Measurements from ENCODE around the gene PARP4. TPM values are rescaled to one million over a fixed set of nuclear protein-coding genes. Genes with fewer than 3 reads are reported as not detected.
"Not testable (repeated sequence)": the region's sequence is repeated elsewhere in the genome, so short reads cannot be mapped to it uniquely, and the experiment has no call there.

Gene PARP4
- polyA plus RNA-seq (ENCODE audit: insufficient read length in 4 of 4), result 10 to 100 TPM; 34.0 to 53.1 (median 48.9) TPM

DNA sequence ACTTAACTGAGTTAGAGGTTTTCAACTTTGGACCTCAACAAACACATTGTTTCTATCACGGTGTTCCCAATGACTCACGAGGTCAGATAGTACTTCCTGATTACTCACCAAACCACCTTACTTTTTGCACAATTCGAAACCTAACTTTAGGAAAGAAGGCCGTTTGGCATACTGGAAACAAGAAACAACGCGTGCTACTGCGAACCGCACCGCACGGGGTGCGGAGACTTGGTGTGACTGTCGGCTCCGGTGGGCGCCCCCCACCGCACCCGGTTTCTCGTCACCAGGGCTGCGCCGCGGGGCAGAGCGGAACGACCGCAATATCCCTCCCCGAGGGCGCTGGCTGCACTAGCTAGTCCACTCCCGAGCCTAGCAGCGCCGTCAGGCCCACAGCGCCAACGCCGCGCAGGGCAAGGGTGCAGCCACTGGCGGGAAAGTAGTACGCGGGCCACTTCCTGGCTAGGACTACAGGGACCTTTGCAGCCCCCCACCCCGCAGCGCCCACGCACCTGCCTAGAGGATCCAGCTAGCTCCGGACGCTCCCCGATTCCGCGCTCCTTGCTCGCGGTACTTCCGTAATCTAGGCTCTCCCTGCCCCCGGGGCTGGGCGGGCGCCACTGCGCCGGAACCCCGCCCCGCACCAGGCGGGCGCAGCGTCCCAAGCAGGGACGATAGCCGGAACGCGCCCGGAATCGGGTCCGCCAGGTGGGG lies at the start of gene PARP4:
TSS of gene PARP4 (minus strand) at position 582 of the 711 bp plus-strand sequence. CDS start 9,002 bp downstream, outside the sequence.
- peak; percentile 64 to 76 (median 72) for DNase-seq (ENCODE audit: low read depth in 4 of 4, low spot score in 2 of 4)

GRCh38 chr13:24560579-24561187 lies 48.1 kb upstream of the PARP4 start:
- DNase-seq (ENCODE audit: low read depth in 4 of 4, low spot score in 2 of 4), result not testable (repeated sequence)

- not testable (repeated sequence) for DNase-seq (ENCODE audit: low read depth in 4 of 4, low spot score in 2 of 4)
Measured at GRCh38 chr13:24559431-24560218, 47.0 kb upstream of the PARP4 start.

DNA sequence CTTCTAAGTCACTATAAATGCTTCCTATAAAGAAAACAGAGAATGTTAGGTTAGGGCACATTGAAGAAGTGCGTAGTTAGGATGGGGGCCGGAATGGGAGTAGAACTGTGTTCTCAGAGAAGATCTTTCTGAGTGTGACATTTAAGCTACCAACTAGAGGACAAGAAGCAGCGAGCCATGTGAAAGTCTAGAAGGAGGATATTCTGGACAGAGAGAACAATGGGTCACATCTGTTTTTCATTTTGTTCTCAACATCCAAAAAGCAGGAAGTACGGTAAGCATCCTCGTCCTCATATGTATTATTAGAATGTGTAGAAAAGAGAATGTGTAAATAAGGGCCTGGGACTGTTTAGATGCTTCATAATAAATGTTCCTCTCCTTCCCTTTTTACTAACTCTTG lies 44.5 kb upstream of the PARP4 start:
- no peak for DNase-seq (ENCODE audit: low read depth in 4 of 4, low spot score in 2 of 4)

DNA sequence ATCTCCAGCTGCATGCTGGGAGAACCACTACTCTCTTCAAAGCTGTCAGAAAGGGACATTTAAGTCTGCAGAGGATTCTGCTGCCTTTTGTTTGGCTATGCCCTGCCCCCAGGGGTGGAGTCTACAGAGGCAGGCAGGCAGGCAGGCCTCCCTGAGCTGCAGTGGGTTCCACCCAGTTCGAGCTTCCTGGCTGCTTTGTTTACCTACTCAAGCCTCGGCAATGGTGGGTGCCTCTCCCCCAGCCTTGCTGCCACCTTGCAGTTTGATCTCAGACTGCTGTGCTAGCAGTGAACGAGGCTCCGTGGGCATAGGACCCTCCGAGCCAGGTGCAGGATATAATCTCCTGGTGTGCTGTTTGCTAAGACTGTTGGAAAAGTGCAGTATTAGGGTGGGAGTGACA lies 41.3 kb upstream of the PARP4 start:
- DNase-seq (ENCODE audit: low read depth in 4 of 4, low spot score in 2 of 4), result not testable (repeated sequence)

DNA sequence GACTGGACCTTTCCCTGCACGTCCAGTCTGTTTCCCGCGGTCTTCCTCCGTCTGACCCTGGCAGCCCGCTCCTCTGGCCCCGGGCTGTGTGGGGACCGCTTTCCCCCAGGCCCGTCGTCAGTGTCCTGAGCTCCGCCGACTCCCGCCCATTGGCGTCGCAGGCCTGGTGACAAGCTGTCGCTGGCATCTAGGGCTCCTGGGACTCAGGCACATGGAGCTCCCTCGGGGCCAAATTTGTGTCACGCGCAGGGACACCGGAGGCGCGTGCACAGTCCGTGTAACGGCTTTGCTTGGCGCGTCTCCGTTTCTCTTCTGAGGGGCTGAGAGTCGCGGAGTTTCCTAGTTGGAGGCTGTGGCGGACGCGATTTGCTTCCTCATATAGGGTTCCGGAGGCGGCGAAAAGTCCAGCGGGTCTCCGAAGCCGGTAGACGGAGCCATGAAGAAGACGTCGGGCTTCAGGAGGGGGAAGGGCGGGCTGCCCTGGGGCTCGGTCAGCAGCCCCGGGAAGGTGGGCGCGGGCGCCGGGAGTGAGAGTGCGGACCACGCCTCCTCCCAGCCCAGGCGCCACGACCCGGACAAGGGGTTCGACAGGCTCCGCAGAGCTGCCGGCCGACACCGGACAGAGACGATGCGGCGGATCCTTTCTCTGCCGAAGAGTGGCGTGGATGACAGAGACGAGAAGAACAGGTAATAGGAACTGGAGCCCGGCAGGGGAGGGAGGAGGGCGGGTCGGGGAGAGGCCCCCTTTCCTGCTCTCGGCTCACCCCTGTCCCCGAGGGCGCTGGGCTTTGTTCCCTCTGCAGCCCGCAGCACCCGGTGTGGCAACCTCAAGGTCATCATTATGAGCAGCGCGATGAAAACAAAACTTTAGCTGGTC lies 29.1 kb upstream of the PARP4 start:
- peak in 2 of 4 donors; percentile 15 to 29 for DNase-seq (ENCODE audit: low read depth in 4 of 4, low spot score in 2 of 4)

DNA sequence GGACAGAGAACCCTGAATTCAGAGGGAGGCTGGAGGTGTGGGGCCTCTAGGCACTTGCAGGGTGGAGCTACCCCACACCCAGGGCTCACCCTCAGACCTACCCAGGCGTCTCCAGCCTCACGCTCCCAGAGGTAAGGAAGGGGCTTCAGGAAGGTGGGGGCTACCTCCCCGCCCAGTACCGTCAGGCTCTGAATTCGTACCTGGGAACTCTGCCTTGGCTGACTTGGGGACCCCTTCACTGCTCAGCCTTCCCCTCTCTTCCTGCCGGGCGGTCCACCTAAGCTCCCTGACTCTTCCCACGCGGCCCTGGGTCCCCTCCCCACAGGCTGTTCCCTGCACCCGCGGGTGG lies 28.5 kb upstream of the PARP4 start:
- DNase-seq (ENCODE audit: low read depth in 4 of 4, low spot score in 2 of 4), result no peak

DNA sequence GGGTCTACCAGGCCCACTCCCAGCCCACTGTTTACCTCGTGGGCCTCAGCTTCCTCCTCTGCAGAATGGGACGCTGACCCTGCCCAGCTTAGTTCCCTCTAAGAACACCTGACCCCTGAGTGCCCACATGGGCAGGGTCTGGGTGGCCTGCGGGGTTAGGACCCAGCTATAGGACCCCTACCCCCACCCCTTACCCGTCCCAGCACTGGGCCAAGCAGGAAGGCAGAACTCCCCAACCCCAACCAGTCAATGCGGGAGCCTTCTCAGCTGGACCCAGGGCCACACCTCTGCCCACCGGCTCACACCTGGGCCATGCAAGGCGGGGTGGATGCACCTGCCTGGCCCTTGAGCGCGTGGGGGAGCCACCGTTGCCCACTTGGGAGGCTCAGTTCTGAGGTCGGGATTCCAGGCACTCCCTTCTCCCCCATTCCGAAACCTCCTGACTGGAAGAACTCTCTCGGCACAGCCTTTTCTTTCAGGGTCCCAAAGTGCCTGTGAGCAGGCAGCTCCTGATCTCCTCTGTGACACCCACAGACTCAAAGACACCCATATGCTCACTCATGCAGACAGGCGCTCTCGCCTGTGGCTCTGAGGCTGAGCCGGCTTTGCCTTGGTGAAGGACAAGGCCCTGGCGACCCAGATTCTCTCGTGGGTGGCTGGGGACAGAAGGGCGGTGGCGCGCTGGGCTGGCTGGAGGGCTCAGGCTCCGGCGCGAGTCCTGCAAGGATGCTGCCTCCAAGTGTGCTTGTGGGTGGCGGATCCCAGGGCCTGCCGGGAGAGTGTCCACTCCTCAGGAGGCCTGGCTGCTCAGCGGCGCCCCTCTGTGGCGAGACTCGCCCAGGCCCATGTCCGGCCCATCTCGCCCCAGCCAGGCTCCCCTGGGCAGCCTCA lies 27.9 kb upstream of the PARP4 start:
- DNase-seq (ENCODE audit: low read depth in 4 of 4, low spot score in 2 of 4), result no peak

DNA sequence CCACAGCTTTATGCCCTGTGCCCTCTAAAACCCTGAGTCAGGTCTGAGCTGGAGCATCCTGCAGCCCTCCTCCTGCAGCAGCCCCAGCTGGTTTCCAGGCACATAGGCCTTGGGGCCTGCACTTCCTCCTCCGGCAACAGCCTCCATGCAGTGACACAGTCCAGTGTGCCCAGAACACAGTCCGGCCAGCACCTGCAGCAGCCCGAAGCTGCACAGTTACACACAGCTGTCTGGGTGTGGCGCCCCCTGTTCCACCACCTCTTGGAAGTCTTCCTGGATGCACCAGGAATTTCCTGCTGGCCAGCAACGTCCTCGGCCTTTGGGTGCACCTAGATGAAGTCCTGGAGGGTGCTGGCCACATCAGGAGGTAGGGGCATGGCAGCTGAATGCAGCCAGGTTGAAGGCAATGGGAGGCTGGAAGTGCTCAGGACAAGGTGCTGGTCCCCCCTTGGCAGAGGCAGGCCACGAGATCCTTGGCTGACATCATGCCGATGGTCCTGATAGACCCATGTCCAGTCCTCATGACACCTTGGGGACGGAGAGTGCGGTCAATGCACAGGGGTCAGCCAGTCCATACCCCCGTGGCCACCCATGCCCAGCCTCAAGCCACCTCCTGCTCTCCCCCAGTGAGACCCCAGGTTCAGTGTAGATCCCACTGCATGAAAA lies 27.1 kb upstream of the PARP4 start:
- no peak for DNase-seq (ENCODE audit: low read depth in 4 of 4, low spot score in 2 of 4)

GRCh38 chr13:24529478-24529877 lies 16.9 kb upstream of the PARP4 start:
- no peak for DNase-seq (ENCODE audit: low read depth in 4 of 4, low spot score in 2 of 4)

DNA sequence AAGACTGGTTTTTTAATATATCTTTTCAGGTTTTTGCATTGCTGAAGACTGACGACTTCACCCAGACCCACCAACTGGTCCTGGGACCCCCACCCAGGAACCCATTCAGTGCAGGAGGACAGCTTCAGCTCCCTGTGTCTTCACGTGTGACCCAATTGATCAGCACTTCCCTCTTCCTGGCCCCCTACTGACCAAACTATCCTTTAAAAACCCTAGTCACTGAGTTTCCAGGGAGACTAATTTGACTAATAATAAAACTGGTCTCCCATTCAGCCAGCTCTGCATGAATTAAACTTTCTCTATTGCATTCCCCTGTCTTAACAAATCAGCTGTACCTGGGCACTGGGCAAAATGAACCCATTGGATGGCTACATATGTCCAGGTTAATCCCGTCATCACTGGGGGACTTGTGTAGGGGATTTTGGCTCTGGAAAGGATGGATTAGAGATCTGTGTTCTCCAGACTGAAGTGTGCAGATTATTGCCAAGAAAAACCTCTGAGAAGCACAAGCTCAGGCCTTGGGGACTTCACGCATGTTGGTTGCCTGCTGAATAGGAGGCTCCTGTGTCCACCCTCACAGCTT lies 16.3 kb upstream of the PARP4 start:
- DNase-seq (ENCODE audit: low read depth in 4 of 4, low spot score in 2 of 4), result no peak

DNA sequence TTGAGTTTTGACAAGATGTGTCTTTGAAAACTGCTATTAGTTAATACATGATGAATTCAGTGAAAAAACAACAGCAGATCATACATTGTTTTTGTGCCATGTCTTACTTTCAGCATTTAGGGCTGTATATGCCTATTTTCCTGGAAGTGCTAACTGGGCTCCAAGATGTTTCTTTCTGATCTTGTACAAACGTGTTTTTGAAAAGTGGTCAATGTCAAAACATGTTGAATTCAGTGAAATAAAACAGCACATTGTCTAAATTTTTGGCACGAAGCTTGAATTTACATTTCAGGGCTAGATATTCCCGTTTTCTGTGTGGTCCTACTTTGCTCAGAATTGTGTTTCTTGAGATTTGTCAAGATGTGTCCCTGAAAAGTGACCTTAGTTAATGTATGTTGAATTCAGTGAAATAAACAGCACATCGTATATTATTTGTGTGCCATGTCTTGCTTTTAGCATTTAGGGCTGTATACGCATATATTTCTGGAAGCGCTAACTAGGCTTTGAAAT lies 14.7 kb upstream of the PARP4 start:
- DNase-seq (ENCODE audit: low read depth in 4 of 4, low spot score in 2 of 4), result no peak

DNA sequence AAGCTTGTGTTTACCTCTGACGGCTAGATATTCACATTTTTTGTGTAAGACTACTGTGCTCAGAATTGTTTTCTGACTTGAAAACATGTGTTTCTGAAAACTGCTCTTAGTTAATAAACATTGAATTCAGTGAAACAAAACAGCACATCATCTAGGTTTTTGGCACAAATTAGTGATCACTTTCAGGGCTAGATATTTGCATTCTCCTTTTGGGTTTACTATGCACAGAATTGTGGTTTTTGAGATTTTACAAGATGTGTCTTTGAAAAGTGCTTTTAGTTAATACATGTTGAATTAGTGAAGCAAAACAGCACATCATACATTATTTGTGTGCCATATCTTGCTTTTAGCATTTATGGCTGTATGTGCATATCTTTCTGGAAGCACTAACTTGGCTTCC lies 8.2 kb upstream of the PARP4 start:
- no peak for DNase-seq (ENCODE audit: low read depth in 4 of 4, low spot score in 2 of 4)

GRCh38 chr13:24516919-24517318 lies 4.3 kb upstream of the PARP4 start:
- DNase-seq (ENCODE audit: low read depth in 4 of 4, low spot score in 2 of 4), result no peak

DNA sequence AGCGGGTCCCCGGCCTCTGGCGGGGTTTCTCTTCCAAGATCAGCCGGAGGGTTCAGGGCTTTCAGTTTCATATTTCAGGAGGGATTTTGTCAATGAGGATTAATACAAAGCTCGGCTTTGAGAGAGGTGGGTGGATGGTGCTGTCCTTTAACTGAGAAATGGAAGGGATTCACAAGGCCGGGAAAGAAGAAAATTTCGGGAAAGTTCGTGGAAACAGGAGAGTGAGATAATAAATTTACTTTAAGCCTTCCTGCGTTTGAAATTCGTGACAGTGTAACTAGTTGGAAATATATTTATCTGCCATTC lies 283 bp upstream of the PARP4 start:
- DNase-seq (ENCODE audit: low read depth in 4 of 4, low spot score in 2 of 4), result peak in 1 of 4 donors; percentile 43

DNA sequence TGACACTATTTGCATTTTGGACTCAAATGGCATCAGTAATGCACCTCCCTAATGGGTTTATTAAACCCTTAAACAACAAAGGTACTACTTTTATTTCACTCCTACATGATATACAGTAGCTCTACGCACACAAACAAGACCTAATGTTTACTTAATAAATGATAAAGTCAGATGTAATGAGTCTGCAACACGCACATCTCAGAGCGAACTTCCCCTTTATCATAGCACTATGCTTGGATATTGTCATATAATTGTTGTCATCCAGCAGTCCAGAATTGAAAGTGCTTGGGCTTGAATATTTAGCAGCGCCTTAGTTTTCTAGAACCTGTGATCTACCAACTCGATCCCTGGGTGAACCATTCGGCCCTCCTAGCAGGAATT lies 772 bp downstream of the PARP4 start:
- peak in 1 of 4 donors; percentile 18 for DNase-seq (ENCODE audit: low read depth in 4 of 4, low spot score in 2 of 4)

DNA sequence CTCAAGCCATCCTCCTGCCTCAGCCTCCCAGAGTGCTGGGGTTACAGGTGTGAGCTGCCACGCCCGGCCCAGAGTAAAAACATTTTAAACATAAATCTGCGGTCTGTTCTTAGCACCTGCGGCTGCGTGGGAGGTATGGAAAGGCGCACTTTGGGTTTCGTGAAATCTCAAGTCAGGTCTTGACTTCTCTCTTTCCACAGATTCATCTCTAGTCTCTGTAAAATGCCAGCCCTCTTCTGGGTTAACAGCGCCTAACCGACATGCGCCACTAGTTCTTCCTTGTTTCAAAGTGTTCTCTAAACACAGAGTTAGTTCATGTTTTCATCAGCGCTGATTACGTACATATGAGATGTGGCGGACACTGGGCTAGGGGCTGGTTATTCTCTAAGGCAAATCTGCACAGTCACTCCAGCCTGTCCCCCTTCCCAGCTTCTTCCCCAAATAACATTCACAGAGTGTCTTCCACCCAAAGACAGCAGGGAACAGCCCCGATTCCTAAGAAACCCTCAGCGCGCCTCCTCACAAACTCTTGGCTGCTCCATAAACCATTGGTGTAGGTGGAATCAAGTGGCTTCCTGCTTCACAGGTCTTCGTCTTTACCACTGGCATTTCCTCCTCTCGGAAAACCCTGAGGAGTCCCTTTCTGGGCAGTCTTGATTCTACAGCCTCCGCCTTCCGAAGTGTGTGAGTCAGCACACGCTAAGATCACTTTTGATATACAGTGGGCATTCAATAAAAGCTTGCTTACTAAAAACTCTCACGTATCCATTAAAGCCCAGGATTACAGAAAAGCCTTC lies 1.4 kb downstream of the PARP4 start:
- DNase-seq (ENCODE audit: low read depth in 4 of 4, low spot score in 2 of 4), result no peak

Measured in left renal cortex interstitium (tissue), 4 donors.